DOHH2 (cell line): ENCODE results near the gene ALKBH3.

Experiments
- EZH2phosphoT487 ChIP-seq: fragments of 200-600 bp; sonication (generic); IDR thresholded peaks from 2 replicates; pipeline ENCODE4 v1.6.1; 2017; ENCODE audit warnings: borderline replicate concordance, mild to moderate bottlenecking, antibody characterized with exemption, low read length, moderate library complexity, mixed read lengths
- TF ChIP-seq, protein P1 (sequence below): fragments of 200-600 bp; sonication (generic); IDR thresholded peaks from one replicate; pipeline ENCODE4 v1.5.1; 2014; ENCODE audit warnings: antibody characterized with exemption, mild to moderate bottlenecking, low read depth, low read length; ENCODE audit not compliant: poor library complexity, severe bottlenecking

DNA sequence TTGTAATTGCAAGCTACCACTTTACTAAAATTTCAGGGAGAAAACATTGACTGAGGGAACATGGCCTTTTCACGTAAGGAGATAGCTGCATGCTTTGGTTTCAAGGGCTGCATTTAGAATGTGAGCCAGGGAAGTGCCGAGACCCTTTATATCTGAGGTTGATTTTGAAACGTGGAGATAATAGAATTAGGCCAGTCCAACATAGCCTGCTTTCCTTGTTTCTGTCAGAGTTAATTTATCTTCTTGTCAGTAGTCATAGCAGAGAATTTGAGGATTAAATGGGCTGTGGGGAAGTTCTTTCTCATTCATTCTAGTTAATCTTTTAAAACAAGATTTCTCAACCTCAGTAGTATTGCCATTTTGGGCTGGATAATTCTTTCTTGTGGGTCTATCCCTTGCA is 12.2 kb downstream of the ALKBH3 start:
- TF ChIP-seq, protein P1, sequence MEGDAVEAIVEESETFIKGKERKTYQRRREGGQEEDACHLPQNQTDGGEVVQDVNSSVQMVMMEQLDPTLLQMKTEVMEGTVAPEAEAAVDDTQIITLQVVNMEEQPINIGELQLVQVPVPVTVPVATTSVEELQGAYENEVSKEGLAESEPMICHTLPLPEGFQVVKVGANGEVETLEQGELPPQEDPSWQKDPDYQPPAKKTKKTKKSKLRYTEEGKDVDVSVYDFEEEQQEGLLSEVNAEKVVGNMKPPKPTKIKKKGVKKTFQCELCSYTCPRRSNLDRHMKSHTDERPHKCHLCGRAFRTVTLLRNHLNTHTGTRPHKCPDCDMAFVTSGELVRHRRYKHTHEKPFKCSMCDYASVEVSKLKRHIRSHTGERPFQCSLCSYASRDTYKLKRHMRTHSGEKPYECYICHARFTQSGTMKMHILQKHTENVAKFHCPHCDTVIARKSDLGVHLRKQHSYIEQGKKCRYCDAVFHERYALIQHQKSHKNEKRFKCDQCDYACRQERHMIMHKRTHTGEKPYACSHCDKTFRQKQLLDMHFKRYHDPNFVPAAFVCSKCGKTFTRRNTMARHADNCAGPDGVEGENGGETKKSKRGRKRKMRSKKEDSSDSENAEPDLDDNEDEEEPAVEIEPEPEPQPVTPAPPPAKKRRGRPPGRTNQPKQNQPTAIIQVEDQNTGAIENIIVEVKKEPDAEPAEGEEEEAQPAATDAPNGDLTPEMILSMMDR, result no peak
- TF ChIP-seq EZH2phosphoT487, result no peak
